SHP77 treated with DMSO at 0.1 percent for 48 hours (cell line): Measurements from ENCODE around the gene ESYT3.

Source experiments
- DNase-seq: peaks from one replicate; lab custom pipeline; 2025; lab: John Stamatoyannopoulos, UW

Gene ESYT3

GRCh38 chr3:138434276-138434874, at the start of gene ESYT3:
TSS of gene ESYT3 (plus strand) at chr3:138434616. CDS start at chr3:138434799, 183 bp downstream.
- no peak for DNase-seq

- no peak for DNase-seq
These were observed 49.4 kb upstream of the ESYT3 start for GRCh38 chr3:138384976-138385375.

GRCh38 chr3:138389144-138389601, 45.2 kb upstream of the ESYT3 start:
- no peak for DNase-seq

- no peak for DNase-seq
These were observed 44.4 kb upstream of the ESYT3 start for GRCh38 chr3:138389841-138390581.

- no peak for DNase-seq
These were observed 43.9 kb upstream of the ESYT3 start for GRCh38 chr3:138390582-138390932.

- DNase-seq, result no peak
These were observed 40.3 kb upstream of the ESYT3 start for GRCh38 chr3:138394156-138394555.

GRCh38 chr3:138394686-138395085, 39.7 kb upstream of the ESYT3 start:
- no peak for DNase-seq

- no peak for DNase-seq
These were observed 38.3 kb upstream of the ESYT3 start for GRCh38 chr3:138395865-138396751.

GRCh38 chr3:138396752-138397410, 37.5 kb upstream of the ESYT3 start:
- DNase-seq, result no peak

GRCh38 chr3:138397983-138398382, 36.4 kb upstream of the ESYT3 start:
- DNase-seq, result no peak

GRCh38 chr3:138398791-138399575, 35.4 kb upstream of the ESYT3 start:
- peak; percentile 53 for DNase-seq

- peak; percentile 78 for DNase-seq
These were observed 34.6 kb upstream of the ESYT3 start for GRCh38 chr3:138399766-138400165.

GRCh38 chr3:138400651-138401070, 33.8 kb upstream of the ESYT3 start:
- DNase-seq, result no peak

- no peak for DNase-seq
These were observed 32.6 kb upstream of the ESYT3 start for GRCh38 chr3:138401834-138402233.

- DNase-seq, result no peak
These were observed 30.3 kb upstream of the ESYT3 start for GRCh38 chr3:138404121-138404520.

- DNase-seq, result no peak
These were observed 29.4 kb upstream of the ESYT3 start for GRCh38 chr3:138405001-138405400.

GRCh38 chr3:138405486-138405885, 28.9 kb upstream of the ESYT3 start:
- no peak for DNase-seq

- DNase-seq, result no peak
These were observed 27.8 kb upstream of the ESYT3 start for GRCh38 chr3:138406606-138407005.

GRCh38 chr3:138407236-138407907, 27.0 kb upstream of the ESYT3 start:
- no peak for DNase-seq

GRCh38 chr3:138408751-138409570, 25.5 kb upstream of the ESYT3 start:
- no peak for DNase-seq
